ENCODE results near the gene ANKS1B. TPM values are rescaled to one million over a fixed set of nuclear protein-coding genes. Genes with fewer than 3 reads are reported as not detected.

ANKS1B gene
- total RNA-seq, 4 donors from 2014 or later = 34.5 to 81.9 (median 71.1) TPM

DNA sequence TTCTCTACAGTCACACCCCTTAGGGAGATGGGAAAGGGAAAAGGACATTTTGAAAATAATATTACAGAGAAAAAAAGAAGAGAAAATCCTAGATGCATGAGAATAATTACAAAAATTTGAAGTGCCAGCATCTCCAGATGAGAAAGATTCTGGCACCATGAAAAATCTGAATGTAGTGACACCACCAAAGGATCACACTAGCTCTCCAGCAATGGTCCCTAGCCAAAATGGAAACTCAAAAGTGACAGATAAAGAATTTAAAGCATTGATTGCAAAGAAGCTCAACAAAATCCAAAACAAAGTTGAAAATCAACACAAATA, 364.6 kb downstream of the ANKS1B start:
- no peaks in the 10 kb centered on the region for H3K9me3 ChIP-seq
- no peak overlapping the region for H3K4me3 ChIP-seq (replicated peaks in 1 of 3)
- H3K4me1 ChIP-seq = no peaks in the 10 kb centered on the region
- H3K27ac ChIP-seq = no peak overlapping the region
- no peaks in the 10 kb centered on the region for H3K36me3 ChIP-seq
- TF ChIP-seq, protein P1, sequence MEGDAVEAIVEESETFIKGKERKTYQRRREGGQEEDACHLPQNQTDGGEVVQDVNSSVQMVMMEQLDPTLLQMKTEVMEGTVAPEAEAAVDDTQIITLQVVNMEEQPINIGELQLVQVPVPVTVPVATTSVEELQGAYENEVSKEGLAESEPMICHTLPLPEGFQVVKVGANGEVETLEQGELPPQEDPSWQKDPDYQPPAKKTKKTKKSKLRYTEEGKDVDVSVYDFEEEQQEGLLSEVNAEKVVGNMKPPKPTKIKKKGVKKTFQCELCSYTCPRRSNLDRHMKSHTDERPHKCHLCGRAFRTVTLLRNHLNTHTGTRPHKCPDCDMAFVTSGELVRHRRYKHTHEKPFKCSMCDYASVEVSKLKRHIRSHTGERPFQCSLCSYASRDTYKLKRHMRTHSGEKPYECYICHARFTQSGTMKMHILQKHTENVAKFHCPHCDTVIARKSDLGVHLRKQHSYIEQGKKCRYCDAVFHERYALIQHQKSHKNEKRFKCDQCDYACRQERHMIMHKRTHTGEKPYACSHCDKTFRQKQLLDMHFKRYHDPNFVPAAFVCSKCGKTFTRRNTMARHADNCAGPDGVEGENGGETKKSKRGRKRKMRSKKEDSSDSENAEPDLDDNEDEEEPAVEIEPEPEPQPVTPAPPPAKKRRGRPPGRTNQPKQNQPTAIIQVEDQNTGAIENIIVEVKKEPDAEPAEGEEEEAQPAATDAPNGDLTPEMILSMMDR (IDR thresholded peaks at IDR 0.05) = no peak
- TF ChIP-seq POLR2A (IDR thresholded peaks at IDR 0.05) = no peak
- DNase-seq = no peak
- intact Hi-C loops (cut with DNase I) = no loop called here
- H3K27me3 ChIP-seq = no peaks in the 10 kb centered on the region

DNA sequence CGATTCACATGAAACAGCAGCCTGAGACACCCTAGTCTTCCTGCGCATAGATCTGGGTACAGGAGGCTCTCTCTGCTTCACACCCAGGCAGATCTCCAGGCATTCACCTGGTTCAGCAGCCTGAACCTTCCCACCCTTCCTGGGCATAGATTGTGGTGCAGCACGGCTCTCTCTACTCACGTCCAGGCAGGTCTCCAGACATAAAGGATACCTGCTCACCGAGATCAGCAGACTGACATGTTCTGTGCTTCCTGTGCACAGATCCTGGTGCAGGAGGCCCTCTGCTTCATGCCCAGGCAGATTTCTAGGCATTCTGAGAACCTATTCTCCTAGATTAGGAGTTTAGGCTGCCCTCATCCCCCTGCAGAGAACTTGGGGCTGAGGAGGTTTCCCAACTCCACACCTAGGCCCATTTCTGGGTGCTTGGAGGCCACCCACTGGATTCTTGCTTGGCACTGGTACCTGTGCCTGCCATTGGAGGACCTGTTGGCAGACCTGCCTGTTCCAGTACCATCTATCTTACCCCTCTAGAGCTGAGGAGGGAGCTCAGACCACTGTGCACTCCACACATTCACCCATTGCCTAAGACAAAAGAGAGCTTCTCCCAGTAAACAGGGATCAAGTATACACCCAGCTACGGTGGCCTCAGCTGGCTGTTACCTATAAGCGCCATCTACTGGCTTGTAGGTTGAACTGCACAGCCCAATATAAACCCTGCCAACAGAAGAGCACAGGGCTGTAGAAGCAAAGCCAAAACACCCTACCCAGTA, 365.2 kb downstream of the ANKS1B start:
- H3K36me3 ChIP-seq = no peaks in the 10 kb centered on the region
- TF ChIP-seq, protein P1 (IDR thresholded peaks at IDR 0.05) = peak in 3 of 6 experiments; percentile 15 to 33 (median 32)
- no peak for TF ChIP-seq POLR2A (IDR thresholded peaks at IDR 0.05)
- H3K4me1 ChIP-seq = no peaks in the 10 kb centered on the region
- no peaks in the 10 kb centered on the region for H3K9me3 ChIP-seq
- no peak overlapping the region for H3K4me3 ChIP-seq (replicated peaks in 1 of 3)
- no peak overlapping the region for H3K27ac ChIP-seq
- intact Hi-C loops (cut with DNase I) = no loop called here
- no peaks in the 10 kb centered on the region for H3K27me3 ChIP-seq
- DNase-seq = peak in 1 of 2 donors; percentile 1
- 60% methylated on average over 7 of the region's 7 CpGs for WGBS, 2 donors

DNA sequence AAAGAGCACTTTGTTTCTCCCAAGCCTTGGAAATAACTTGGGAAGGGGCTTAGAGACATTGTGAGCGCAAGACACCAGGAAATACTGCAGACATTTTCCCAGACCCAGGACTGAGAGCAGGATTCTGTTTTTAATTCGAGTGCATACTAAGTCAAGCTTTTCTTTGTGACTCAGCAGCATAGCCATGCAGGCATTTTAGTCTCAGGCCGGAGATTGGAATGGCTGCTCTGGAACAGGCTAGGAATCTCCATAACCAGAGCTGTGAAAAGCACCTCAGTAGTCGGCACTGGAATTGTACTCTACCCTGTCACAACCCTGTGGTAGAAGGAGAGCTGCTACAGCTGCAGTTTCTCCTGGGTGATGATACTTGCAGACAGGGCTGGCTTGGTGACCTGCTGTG, 366.1 kb downstream of the ANKS1B start:
- Histone ChIP-seq H3K27ac (no peak overlapping the region), H3K4me1 (no peaks in the 10 kb centered on the region), H3K4me3 (replicated peaks in 1 of 3) (no peak overlapping the region), H3K36me3 (no peaks in the 10 kb centered on the region), H3K27me3 (no peaks in the 10 kb centered on the region), H3K9me3 (no peaks in the 10 kb centered on the region)
- intact Hi-C loops (cut with DNase I) = no loop called here
- TF ChIP-seq POLR2A (IDR thresholded peaks at IDR 0.05) = no peak
- TF ChIP-seq, protein P1 (IDR thresholded peaks at IDR 0.05) = no peak
- no peak for DNase-seq
- 89 to 92% methylated on average over 4 of the region's 4 CpGs for WGBS, 2 donors

DNA sequence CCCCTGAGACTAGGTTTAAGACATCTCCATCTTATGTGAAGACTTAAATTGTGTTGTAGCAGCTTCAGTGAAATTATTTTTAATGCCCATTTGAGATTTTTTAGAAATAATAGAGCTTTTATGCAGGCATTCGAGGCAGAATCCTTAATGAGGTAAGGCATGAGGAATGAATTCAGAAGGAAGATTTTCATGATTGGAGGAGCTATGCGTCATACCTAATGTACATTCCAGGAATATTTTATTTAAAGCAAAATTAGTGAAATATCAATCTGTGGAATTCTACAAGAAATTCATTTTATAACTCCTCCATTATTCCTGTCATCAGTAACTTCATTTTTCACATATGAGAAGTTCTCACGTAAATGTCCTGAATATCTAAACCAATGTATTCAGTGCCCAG, 373.1 kb downstream of the ANKS1B start:
- Histone ChIP-seq H3K4me3 (replicated peaks in 1 of 3) (no peak overlapping the region), H3K4me1 (no peaks in the 10 kb centered on the region), H3K27me3 (no peaks in the 10 kb centered on the region), H3K9me3 (no peaks in the 10 kb centered on the region), H3K36me3 (no peaks in the 10 kb centered on the region), H3K27ac (no peak overlapping the region)
- WGBS, 2 donors = 87 to 94% methylated on average over 3 of the region's 3 CpGs
- DNase-seq = no peak
- intact Hi-C loops (cut with DNase I) = no loop called here
- TF ChIP-seq, protein P1 (IDR thresholded peaks at IDR 0.05) = no peak
- TF ChIP-seq POLR2A (IDR thresholded peaks at IDR 0.05) = no peak

GRCh38 chr12:99611117-99611516, 373.6 kb downstream of the ANKS1B start:
- Histone ChIP-seq H3K27me3 (no peaks in the 10 kb centered on the region), H3K4me3 (replicated peaks in 1 of 3) (no peak overlapping the region), H3K9me3 (no peaks in the 10 kb centered on the region), H3K27ac (no peak overlapping the region), H3K36me3 (no peaks in the 10 kb centered on the region), H3K4me1 (no peaks in the 10 kb centered on the region)
- 70 to 72% methylated on average over 3 of the region's 3 CpGs for WGBS, 2 donors
- no peak for DNase-seq
- TF ChIP-seq POLR2A (IDR thresholded peaks at IDR 0.05) = no peak
- TF ChIP-seq, protein P1 (IDR thresholded peaks at IDR 0.05) = no peak
- intact Hi-C loops (cut with DNase I) = no loop called here

Data from thyroid gland (tissue), 4 donors.